Trophoblast cell (in vitro differentiated cells and primary cell): ENCODE measurements around the gene MBOAT7.

Source experiments
- DNase-seq, 2 donors: peaks; one replicate each; pipeline ENCODE4 v3.0.0-alpha.2; 2016
- H2AFZ ChIP-seq: 2 replicates; pipeline ENCODE4 v1.6.1; 2013; ENCODE audit warnings: low read length, moderate library complexity, mild to moderate bottlenecking; ENCODE audit not compliant: insufficient read depth, poor library complexity
- H2AK5ac ChIP-seq: 2 replicates; pipeline ENCODE4 v1.6.1; 2013; ENCODE audit warnings: mild to moderate bottlenecking, low read length
- H2BK120ac ChIP-seq: 2 replicates; pipeline ENCODE4 v1.6.1; 2013; ENCODE audit warnings: low read length, mild to moderate bottlenecking, moderate library complexity; ENCODE audit not compliant: insufficient read depth, poor library complexity
- H2BK12ac ChIP-seq: 2 replicates; pipeline ENCODE4 v1.6.1; 2013; ENCODE audit warnings: mild to moderate bottlenecking, low read length, moderate library complexity
- H2BK5ac ChIP-seq: 2 replicates; pipeline ENCODE4 v1.6.1; 2013; ENCODE audit warnings: low read length, low read depth, moderate library complexity, mild to moderate bottlenecking; ENCODE audit not compliant: poor library complexity
- H3K14ac ChIP-seq: 2 replicates; pipeline ENCODE4 v1.6.1; 2013; ENCODE audit warnings: mild to moderate bottlenecking, low read length
- H3K18ac ChIP-seq: 2 replicates; pipeline ENCODE4 v1.6.1; 2013; ENCODE audit warnings: mild to moderate bottlenecking, low read length
- H3K23ac ChIP-seq: 2 replicates; pipeline ENCODE4 v1.6.1; 2013; ENCODE audit warnings: low read length
- H3K27ac ChIP-seq: 2 replicates; pipeline ENCODE4 v1.5.1; 2013; ENCODE audit warnings: low read depth, mild to moderate bottlenecking, inconsistent platforms, low read length, moderate library complexity
- H3K27me3 ChIP-seq: 2 replicates; pipeline ENCODE4 v1.6.1; 2013; ENCODE audit warnings: inconsistent platforms, mild to moderate bottlenecking, low read length, moderate library complexity; ENCODE audit not compliant: insufficient read depth
- H3K36me3 ChIP-seq, 2 experiments: 1 replicate in 1 of 2; 2 replicates in 1 of 2; pipeline ENCODE4 v1.6.1; 2013; ENCODE audit warnings: low read length in 2 of 2, mild to moderate bottlenecking in 2 of 2, moderate library complexity in 1 of 2; ENCODE audit not compliant: insufficient read depth in 2 of 2, control insufficient read depth in 1 of 2
- H3K4ac ChIP-seq: 2 replicates; pipeline ENCODE4 v1.6.1; 2013; ENCODE audit warnings: low read depth, mild to moderate bottlenecking, low read length, moderate library complexity
- H3K4me1 ChIP-seq, 2 experiments: 1 replicate in 1 of 2; 2 replicates in 1 of 2; pipeline ENCODE4 v1.6.1; 2013; ENCODE audit warnings: low read length in 2 of 2, mild to moderate bottlenecking in 2 of 2, moderate library complexity in 1 of 2; ENCODE audit not compliant: insufficient read depth in 2 of 2, control insufficient read depth in 1 of 2
- H3K4me2 ChIP-seq: 2 replicates; pipeline ENCODE4 v1.6.1; 2013; ENCODE audit warnings: inconsistent platforms, mild to moderate bottlenecking, low read length, moderate library complexity
- H3K4me3 ChIP-seq: 2 replicates; pipeline ENCODE4 v1.5.1; 2013; ENCODE audit warnings: mild to moderate bottlenecking, low read depth, low read length, inconsistent platforms
- H3K79me1 ChIP-seq: one replicate; pipeline ENCODE4 v1.6.1; 2013; ENCODE audit warnings: low read length
- H3K79me2 ChIP-seq: 2 replicates; pipeline ENCODE4 v1.6.1; 2013; ENCODE audit warnings: low read length, mild to moderate bottlenecking; ENCODE audit not compliant: control insufficient read depth, insufficient read depth, poor library complexity
- H3K9ac ChIP-seq: 2 replicates; pipeline ENCODE4 v1.6.1; 2013; ENCODE audit warnings: mild to moderate bottlenecking, low read length
- H3K9me3 ChIP-seq: 2 replicates; pipeline ENCODE4 v1.6.1; 2013; ENCODE audit warnings: low read depth, mild to moderate bottlenecking, control low read depth, inconsistent platforms, low read length; ENCODE audit not compliant: insufficient read depth
- H4K12ac ChIP-seq: 2 replicates; pipeline ENCODE4 v1.6.1; 2013; ENCODE audit warnings: low read depth, mild to moderate bottlenecking, low read length, moderate library complexity
- H4K8ac ChIP-seq: 2 replicates; pipeline ENCODE4 v1.6.1; 2013; ENCODE audit warnings: low read depth, mild to moderate bottlenecking, low read length, moderate library complexity
- H4K91ac ChIP-seq: one replicate; pipeline ENCODE4 v1.6.1; 2013; ENCODE audit warnings: low read depth, mild to moderate bottlenecking, low read length, moderate library complexity
- WGBS: extraction: QIAGEN DNeasy Blood & Tissue Kit; methylation state at CpG from one replicate; pipeline ENCODE4 v1.1.7; 2013; ENCODE audit warnings: missing lambda C conversion rate; ENCODE audit not compliant: insufficient read length, insufficient coverage; ENCODE audit errors: extremely low coverage; 5-methylcytosine and 5-hydroxymethylcytosine counted together

Gene MBOAT7

DNA sequence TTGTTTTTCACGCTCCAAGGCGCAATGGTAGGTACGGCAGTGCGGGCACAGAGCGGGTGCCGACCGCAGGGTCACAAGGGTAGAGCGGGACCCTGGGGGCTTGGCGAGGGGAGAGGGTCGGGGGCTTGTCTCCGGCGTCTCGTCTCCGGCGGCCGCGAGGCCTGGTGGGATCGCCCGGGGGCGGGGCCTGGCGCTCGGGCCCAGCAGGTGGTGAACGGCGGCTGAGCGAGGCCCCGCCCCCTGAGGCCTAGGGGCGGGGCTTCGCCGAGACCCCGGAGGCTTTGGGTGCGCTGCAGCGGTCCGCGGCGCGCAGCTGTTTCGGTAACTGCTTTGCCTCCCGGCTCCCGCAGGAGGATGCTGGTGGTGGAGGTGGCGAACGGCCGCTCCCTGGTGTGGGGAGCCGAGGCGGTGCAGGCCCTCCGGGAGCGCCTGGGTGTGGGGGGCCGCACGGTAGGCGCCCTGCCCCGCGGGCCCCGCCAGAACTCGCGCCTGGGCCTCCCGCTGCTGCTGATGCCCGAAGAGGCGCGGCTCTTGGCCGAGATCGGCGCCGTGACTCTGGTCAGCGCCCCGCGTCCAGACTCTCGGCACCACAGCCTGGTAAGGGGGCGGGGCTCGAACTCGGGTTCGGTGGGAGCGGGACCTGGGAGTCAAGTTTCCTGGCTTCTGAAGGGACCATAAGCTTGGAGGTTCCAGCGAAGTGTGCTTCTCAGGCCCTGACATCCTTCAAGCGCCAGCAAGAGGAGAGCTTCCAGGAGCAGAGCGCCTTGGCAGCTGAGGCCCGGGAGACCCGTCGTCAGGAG, 1.8 kb upstream of the MBOAT7 start, which contains the start of gene TSEN34:
Gene TSEN34 (plus strand): TSS at position 298 of the 800 bp plus-strand sequence. CDS start 57 bp downstream, at position 355.
- peak within 1 kb of the TSS; percentile 66 for H2BK12ac ChIP-seq
- H3K79me1 ChIP-seq: peaks cover 27% of the 10 kb centered on the region
- H3K27ac ChIP-seq: peak within 1 kb of the TSS; percentile 99
- peak within 1 kb of the TSS; percentile 95 for H4K8ac ChIP-seq
- no peak within 1 kb of the TSS for H3K23ac ChIP-seq
- H4K91ac ChIP-seq: peak within 1 kb of the TSS; percentile 95
- WGBS: no CpG with 5 or more reads among the region's 77 CpGs
- peak within 1 kb of the TSS; percentile 95 for H2AFZ ChIP-seq
- peaks cover 10% of the 10 kb centered on the region in 2 experiments for H3K4me1 ChIP-seq
- peak within 1 kb of the TSS; percentile 85 for H3K4ac ChIP-seq
- H3K9ac ChIP-seq: peak within 1 kb of the TSS; percentile 91
- peak; percentile 83 to 89 for DNase-seq
- peak within 1 kb of the TSS; percentile 95 for H2BK120ac ChIP-seq
- peak within 1 kb of the TSS; percentile 95 for H3K4me3 ChIP-seq
- no peaks in the 10 kb centered on the region for H3K27me3 ChIP-seq
- peak within 1 kb of the TSS; percentile 98 for H3K18ac ChIP-seq
- peaks cover 21 to 23% of the 10 kb centered on the region in 2 experiments for H3K36me3 ChIP-seq
- peak within 1 kb of the TSS; percentile 97 for H2BK5ac ChIP-seq
- peak within 1 kb of the TSS; percentile 40 for H2AK5ac ChIP-seq
- H3K9me3 ChIP-seq: no peaks in the 10 kb centered on the region
- H3K14ac ChIP-seq: peak within 1 kb of the TSS; percentile 99
- H3K79me2 ChIP-seq: peaks cover 26% of the 10 kb centered on the region
- peak within 1 kb of the TSS; percentile 67 for H3K4me2 ChIP-seq
- peak within 1 kb of the TSS; percentile 87 for H4K12ac ChIP-seq

DNA sequence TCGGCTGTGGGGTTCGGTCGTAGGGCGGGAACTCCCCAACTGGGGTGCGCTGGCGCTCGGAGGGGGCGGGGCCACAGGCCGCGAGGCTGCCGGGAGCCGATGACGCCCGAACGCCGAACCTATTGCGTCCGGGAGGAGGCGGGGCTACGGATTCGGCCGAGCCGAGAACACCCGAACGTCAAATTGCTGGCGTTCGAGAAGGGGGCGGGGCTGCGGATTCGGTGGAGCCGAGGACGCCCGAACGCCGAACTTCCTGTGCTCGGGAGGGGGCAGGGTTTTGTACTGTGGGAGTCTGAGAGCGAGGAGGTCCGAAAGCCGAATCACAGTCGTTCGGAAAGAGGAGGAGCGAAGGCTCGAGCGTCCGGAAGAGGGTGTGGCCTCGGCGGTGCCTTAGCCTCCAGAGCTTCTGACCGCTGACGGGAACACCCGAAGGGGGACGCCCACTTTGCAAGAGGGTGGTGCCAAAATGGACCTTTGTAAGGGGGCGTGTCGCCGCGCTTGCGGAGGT, 1.2 kb upstream of the MBOAT7 start:
- Histone ChIP-seq H4K8ac (peak overlapping the region; percentile 95), H2BK120ac (peak overlapping the region; percentile 95), H3K4ac (peak overlapping the region; percentile 85), H3K9ac (peak overlapping the region; percentile 88), H3K27me3 (no peaks in the 10 kb centered on the region), H2BK5ac (peak overlapping the region; percentile 97), H3K4me1 (peaks cover 10% of the 10 kb centered on the region in 2 experiments), H3K14ac (peak overlapping the region; percentile 99), H3K18ac (peak overlapping the region; percentile 98), H2AFZ (peak overlapping the region; percentile 95), H3K23ac (no peak overlapping the region), H3K79me1 (peaks cover 27% of the 10 kb centered on the region), H3K9me3 (no peaks in the 10 kb centered on the region), H3K79me2 (peaks cover 26% of the 10 kb centered on the region), H3K36me3 (peaks cover 23 to 25% of the 10 kb centered on the region in 2 experiments), H3K27ac (peak overlapping the region; percentile 99), H2BK12ac (peak overlapping the region; percentile 66), H3K4me3 (peak overlapping the region; percentile 95), H3K4me2 (peak overlapping the region; percentile 67), H4K91ac (peak overlapping the region; percentile 95), H2AK5ac (no peak overlapping the region), H4K12ac (peak overlapping the region; percentile 87)
- WGBS: no CpG with 5 or more reads among the region's 56 CpGs
- peak; percentile 99 for DNase-seq

DNA sequence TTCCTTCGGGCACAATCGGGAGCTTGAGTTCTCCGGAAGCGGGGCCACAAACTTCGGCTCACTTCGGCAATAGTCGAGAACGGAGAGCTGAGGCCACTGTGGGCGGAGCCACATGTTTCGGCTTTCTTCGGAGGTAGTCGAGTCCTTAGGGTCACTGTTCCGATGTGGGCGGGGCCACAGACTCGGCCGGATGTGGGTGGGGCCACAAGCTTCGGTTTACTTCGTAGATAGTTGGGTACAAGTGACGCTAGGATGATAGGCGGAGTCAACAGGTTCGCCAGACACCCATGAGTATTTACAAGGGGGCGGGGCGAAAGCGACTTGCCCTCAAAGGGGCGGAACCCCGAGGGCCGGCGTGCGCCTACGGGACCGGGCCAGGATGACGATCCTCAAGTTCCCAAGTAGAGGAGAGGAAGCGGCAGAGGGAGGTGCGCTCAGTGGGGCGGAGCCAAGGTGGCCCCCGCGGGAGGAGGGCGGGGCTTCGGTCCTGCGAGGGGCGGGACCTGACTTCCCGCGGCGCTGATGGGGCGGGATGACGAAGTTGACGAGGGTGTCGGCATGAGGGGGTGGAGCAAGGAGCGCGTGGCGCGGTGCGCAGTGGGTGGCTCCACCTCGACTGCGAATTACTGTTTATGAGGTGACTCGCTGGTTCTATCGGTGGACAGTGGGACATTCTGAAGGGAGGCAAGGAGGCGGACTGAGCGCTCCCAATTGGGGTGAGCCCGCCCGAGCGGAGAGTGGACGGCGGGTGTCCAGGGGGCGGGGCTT, 539 bp upstream of the MBOAT7 start:
- H3K23ac ChIP-seq: no peak overlapping the region
- H3K79me2 ChIP-seq: peaks cover 26% of the 10 kb centered on the region
- peak overlapping the region; percentile 98 for H3K18ac ChIP-seq
- peak overlapping the region; percentile 99 for H3K27ac ChIP-seq
- H3K4me1 ChIP-seq: peaks cover 10% of the 10 kb centered on the region in 2 experiments
- peak overlapping the region; percentile 97 for H2BK5ac ChIP-seq
- H3K4me3 ChIP-seq: peak overlapping the region; percentile 95
- peak overlapping the region; percentile 87 for H4K12ac ChIP-seq
- H2BK12ac ChIP-seq: peak overlapping the region; percentile 66
- no peaks in the 10 kb centered on the region for H3K27me3 ChIP-seq
- no peak overlapping the region for H2AK5ac ChIP-seq
- H3K36me3 ChIP-seq: peaks cover 25 to 26% of the 10 kb centered on the region in 2 experiments
- peak overlapping the region; percentile 95 for H4K91ac ChIP-seq
- DNase-seq: peak; percentile 100
- WGBS: no CpG with 5 or more reads among the region's 65 CpGs
- H3K79me1 ChIP-seq: peaks cover 27% of the 10 kb centered on the region
- peak overlapping the region; percentile 83 for H3K9ac ChIP-seq
- no peaks in the 10 kb centered on the region for H3K9me3 ChIP-seq
- peak overlapping the region; percentile 99 for H3K14ac ChIP-seq
- H4K8ac ChIP-seq: peak overlapping the region; percentile 95
- peak overlapping the region; percentile 95 for H2BK120ac ChIP-seq
- H2AFZ ChIP-seq: peak overlapping the region; percentile 95
- peak overlapping the region; percentile 85 for H3K4ac ChIP-seq
- peak overlapping the region; percentile 53 for H3K4me2 ChIP-seq
